Immature natural killer cell (primary cell): ENCODE measurements around the gene SETD3. TPM values are rescaled to one million over a fixed set of nuclear protein-coding genes. Genes with fewer than 3 reads are reported as not detected.

Source experiments
- DNase-seq, 3 donors: peaks; one replicate each; pipeline ENCODE4 v3.0.0; 2022; ENCODE audit warnings: mixed read lengths in 1 of 3
- H3K27ac Mint-ChIP-seq, 6 donors: one replicate each; pipeline ENCODE4 v1.8.0; 2020; ENCODE audit warnings: mixed read lengths in 6 of 6, mild to moderate bottlenecking in 5 of 6, inconsistent platforms in 4 of 6, moderate library complexity in 3 of 6
- H3K27me3 Mint-ChIP-seq, 3 donors: one replicate each; pipeline ENCODE4 v1.8.0; 2020 to 2021; ENCODE audit warnings: low read depth in 3 of 3, mild to moderate bottlenecking in 3 of 3, mixed read lengths in 3 of 3, moderate library complexity in 3 of 3, inconsistent platforms in 1 of 3
- H3K36me3 Mint-ChIP-seq, 3 donors: one replicate each; pipeline ENCODE4 v1.8.0; 2020; ENCODE audit warnings: mixed read lengths in 3 of 3, inconsistent platforms in 2 of 3, mild to moderate bottlenecking in 2 of 3
- H3K4me1 Mint-ChIP-seq, 2 donors: one replicate each; pipeline ENCODE4 v1.8.0; 2020; ENCODE audit warnings: inconsistent platforms in 2 of 2, mild to moderate bottlenecking in 2 of 2, mixed read lengths in 2 of 2, moderate library complexity in 1 of 2
- H3K4me3 Mint-ChIP-seq, 5 donors: one replicate each; pipeline ENCODE4 v1.8.0; 2020; ENCODE audit warnings: mild to moderate bottlenecking in 5 of 5, mixed read lengths in 5 of 5, inconsistent platforms in 3 of 5, moderate library complexity in 3 of 5
- H3K9me3 Mint-ChIP-seq, 6 donors: one replicate each; pipeline ENCODE4 v1.8.0; 2020; ENCODE audit warnings: mild to moderate bottlenecking in 6 of 6, mixed read lengths in 6 of 6, inconsistent platforms in 4 of 6, moderate library complexity in 3 of 6
- polyA plus RNA-seq, 3 donors: library from polyadenylated mRNA; unstranded; fragments of 300-500 nt; fragmentation: Illumina TruSeq; gene quantifications; one replicate each; pipeline ENCODE4 v1.2.3, GENCODE V29; 2021

SETD3 gene
- polyA plus RNA-seq, 3 donors from 2014 or later, result 60.8 to 112 (median 66.5) TPM

DNA sequence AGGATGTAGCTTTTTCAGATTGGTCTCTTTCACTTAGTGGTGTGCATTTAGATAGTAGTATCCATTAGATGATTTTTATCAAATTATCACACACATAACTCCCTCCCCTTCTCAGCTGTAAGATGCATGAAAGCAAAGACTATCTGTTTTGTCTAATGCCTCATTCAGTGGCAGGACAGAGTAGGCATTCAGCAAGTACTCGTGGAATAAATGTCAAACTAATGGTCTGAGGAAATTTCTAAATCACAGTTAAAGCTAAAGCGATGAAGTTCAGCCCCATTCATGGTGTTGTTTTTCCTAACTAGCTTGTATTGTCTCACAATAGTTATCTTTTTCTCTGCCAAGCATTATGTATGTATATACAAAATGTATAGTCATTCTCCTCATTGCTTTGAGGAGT is 16.7 kb upstream of the SETD3 start:
- H3K36me3 Mint-ChIP-seq, result peaks cover 15 to 57% (median 46%) of the 10 kb centered on the region in 3 donors
- no peak for DNase-seq
- H3K9me3 Mint-ChIP-seq, result no peaks in the 10 kb centered on the region
- no peak overlapping the region for H3K4me3 Mint-ChIP-seq
- H3K27ac Mint-ChIP-seq, result peak overlapping the region in 1 of 6 donors; percentile 0
- H3K4me1 Mint-ChIP-seq, result peaks cover 13 to 26% of the 10 kb centered on the region in 2 donors
- H3K27me3 Mint-ChIP-seq, result peaks cover 0 to 4% (median 2%) of the 10 kb centered on the region in 3 donors

- no peak for DNase-seq
- H3K36me3 Mint-ChIP-seq, result no peaks in the 10 kb centered on the region
- H3K27me3 Mint-ChIP-seq, result peaks cover 6 to 17% (median 12%) of the 10 kb centered on the region in 3 donors
- H3K9me3 Mint-ChIP-seq, result no peaks in the 10 kb centered on the region
- H3K27ac Mint-ChIP-seq, result peak overlapping the region in 1 of 6 donors; percentile 5
- peaks cover 54 to 83% of the 10 kb centered on the region in 2 donors for H3K4me1 Mint-ChIP-seq
- no peak overlapping the region for H3K4me3 Mint-ChIP-seq
Measured at GRCh38 chr14:99484106-99484505, 3.4 kb upstream of the SETD3 start.

DNA sequence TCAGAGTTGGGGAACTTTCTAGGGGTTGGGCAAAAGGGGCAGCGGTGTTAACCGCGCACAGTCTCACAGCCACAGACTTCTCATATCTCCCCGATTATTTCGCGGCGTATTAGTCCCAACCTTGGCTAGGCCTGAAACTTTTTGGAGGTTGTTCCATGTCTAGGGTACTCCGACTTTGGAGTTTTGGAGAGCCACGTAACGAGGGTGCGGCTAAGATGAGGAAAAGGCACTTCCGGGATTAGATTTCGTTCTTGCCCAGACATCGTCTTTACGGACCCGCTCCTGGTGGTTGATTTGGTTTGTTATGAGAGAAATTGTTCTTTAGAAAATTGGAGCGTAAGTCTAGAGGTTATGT is 1.1 kb upstream of the SETD3 start:
- Mint-ChIP-seq H3K36me3 (no peaks in the 10 kb centered on the region), H3K9me3 (no peaks in the 10 kb centered on the region), H3K27me3 (peaks cover 6 to 17% (median 9%) of the 10 kb centered on the region in 3 donors), H3K27ac (peak overlapping the region; percentile 96 to 98 (median 98)), H3K4me3 (peak overlapping the region; percentile 93 to 100 (median 99)), H3K4me1 (peaks cover 67 to 85% of the 10 kb centered on the region in 2 donors)
- no peak for DNase-seq

DNA sequence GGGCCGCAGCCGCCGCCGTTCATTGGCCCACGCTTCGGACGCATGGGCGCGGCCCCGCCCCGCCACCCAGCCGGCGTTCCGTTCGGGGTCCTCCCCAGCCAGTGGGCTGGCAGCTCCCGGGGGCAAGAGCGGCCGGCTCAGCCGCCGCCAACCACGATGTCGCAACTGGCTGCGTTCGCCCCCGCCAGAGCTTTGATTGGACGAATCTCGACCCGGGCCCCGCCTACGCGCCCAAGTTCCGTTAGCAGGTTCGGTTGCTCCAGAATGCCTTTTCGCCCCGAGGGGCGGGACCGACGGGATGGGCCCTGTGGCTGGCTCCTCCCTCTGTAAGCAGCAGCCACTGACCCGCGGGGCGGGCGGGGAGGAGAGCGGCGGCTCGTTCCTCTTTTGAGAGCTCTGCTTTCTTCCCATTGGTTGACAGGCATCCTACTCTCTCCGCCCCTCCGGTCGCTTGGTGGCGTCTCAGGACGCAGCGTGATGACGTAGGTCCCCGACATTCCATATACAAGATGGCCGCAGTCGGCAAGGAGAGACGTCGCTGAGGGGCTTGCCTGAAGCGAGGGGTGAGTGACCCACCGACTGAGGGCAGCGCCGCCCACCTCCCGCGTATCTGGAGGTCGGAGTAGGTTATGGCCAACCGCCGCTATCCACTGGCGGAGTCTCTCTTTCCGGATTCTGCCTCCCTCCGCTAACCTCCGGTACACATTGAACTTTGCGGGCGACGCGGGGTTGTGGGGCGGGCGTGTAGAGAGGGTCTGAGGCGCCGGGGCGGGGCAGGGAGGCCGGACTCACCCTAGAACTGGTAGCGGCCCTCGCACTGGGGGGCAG is 472 bp upstream of the SETD3 start, which contains the start of gene CCNK:
CCNK (plus strand) TSS at position 493 of the 828 bp plus-strand sequence. CDS start 11,269 bp downstream, outside the sequence.
- Mint-ChIP-seq H3K4me1 (peaks cover 65 to 85% of the 10 kb centered on the region in 2 donors), H3K9me3 (no peaks in the 10 kb centered on the region), H3K27me3 (peaks cover 6 to 17% (median 9%) of the 10 kb centered on the region in 3 donors), H3K4me3 (peak within 1 kb of the TSS; percentile 93 to 100 (median 99)), H3K27ac (peak within 1 kb of the TSS; percentile 96 to 98 (median 98)), H3K36me3 (no peaks in the 10 kb centered on the region)
- peak; percentile 100 for DNase-seq

GRCh38 chr14:99479160-99479905 is 1.3 kb downstream of the SETD3 start:
- H3K4me3 Mint-ChIP-seq, result peak overlapping the region; percentile 92 to 95 (median 93)
- peaks cover 73 to 83% of the 10 kb centered on the region in 2 donors for H3K4me1 Mint-ChIP-seq
- H3K27ac Mint-ChIP-seq, result peak overlapping the region; percentile 83 to 94 (median 88)
- no peak for DNase-seq
- H3K27me3 Mint-ChIP-seq, result peaks cover 6 to 17% (median 9%) of the 10 kb centered on the region in 3 donors
- no peaks in the 10 kb centered on the region for H3K36me3 Mint-ChIP-seq
- no peaks in the 10 kb centered on the region for H3K9me3 Mint-ChIP-seq

DNA sequence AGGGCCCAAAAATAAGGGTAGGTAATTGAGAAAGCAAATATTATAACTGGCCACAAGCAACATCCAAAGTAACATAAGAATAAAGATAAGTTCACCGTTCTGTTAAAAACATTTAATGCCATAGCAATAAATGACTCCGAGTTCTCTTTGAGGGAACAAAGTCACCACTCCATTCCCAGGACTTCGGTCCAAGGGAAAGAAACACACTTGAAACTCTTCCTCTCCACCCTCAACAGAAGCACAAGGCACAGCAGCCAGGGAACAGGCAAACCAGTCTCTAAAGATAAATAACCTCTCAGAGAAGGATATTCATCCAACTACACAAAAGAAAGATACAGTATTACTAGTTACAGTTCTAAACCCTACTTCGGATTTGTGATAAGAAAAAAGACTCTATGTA is 2.5 kb downstream of the SETD3 start:
- no peaks in the 10 kb centered on the region for H3K9me3 Mint-ChIP-seq
- no peaks in the 10 kb centered on the region for H3K36me3 Mint-ChIP-seq
- DNase-seq, result no peak
- H3K27ac Mint-ChIP-seq, result peak overlapping the region; percentile 1 to 94 (median 64)
- peaks cover 6 to 17% (median 9%) of the 10 kb centered on the region in 3 donors for H3K27me3 Mint-ChIP-seq
- peaks cover 71 to 79% of the 10 kb centered on the region in 2 donors for H3K4me1 Mint-ChIP-seq
- H3K4me3 Mint-ChIP-seq, result peak overlapping the region; percentile 2 to 93 (median 93)

DNA sequence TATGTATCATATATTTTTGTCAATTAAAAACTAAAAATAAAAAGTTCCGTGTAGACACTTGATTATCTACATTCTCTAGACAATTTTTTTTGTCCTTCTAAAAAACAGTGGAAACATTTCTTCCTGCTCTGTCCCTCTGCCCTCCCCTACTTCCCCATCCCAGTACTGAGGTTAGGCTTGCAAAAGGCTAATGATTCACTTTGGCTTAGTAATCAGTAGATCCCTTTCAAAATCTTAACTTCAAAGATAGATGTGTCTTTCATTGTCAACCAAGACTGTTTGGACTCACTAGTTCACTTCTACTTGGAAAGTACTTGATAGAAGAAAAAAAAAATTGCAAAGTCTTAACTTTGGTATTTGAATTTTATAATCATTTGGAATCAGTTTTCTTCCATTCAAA is 3.8 kb downstream of the SETD3 start:
- Mint-ChIP-seq H3K27ac (peak overlapping the region in 4 of 6 donors; percentile 23 to 84 (median 72)), H3K36me3 (no peaks in the 10 kb centered on the region), H3K4me1 (peaks cover 69 to 79% of the 10 kb centered on the region in 2 donors)

DNA sequence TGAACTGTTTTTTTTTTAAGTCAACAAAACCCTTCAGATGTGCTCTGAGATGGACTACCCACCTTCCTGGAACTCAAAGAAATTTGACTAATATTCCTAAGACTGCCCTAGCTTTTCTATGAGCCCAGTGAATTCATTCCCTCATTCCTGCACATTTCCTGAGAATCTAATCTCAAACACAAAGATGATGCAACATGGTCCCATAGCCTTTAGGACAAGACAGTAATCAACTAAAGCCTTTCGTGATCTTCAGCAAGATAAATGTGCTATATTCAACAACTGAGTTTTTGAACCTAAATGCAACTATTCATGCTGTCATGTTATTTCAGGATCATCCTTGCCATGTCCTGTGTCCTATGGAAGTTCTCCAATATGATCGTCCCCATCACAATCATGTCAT is 5.0 kb downstream of the SETD3 start:
- H3K27me3 Mint-ChIP-seq, result peaks cover 0 to 3% (median 0%) of the 10 kb centered on the region in 3 donors
- no peaks in the 10 kb centered on the region for H3K9me3 Mint-ChIP-seq
- no peak overlapping the region for H3K4me3 Mint-ChIP-seq
- peak overlapping the region in 2 of 6 donors; percentile 43 to 45 for H3K27ac Mint-ChIP-seq
- H3K4me1 Mint-ChIP-seq, result peaks cover 75 to 83% of the 10 kb centered on the region in 2 donors
- DNase-seq, result no peak
- H3K36me3 Mint-ChIP-seq, result no peaks in the 10 kb centered on the region

More for the DNA sequence above, 3.8 kb downstream of the SETD3 start:
- peaks cover 6 to 14% (median 9%) of the 10 kb centered on the region in 3 donors for H3K27me3 Mint-ChIP-seq
- no peak overlapping the region for H3K4me3 Mint-ChIP-seq
- no peak for DNase-seq
- H3K9me3 Mint-ChIP-seq, result no peaks in the 10 kb centered on the region

DNA sequence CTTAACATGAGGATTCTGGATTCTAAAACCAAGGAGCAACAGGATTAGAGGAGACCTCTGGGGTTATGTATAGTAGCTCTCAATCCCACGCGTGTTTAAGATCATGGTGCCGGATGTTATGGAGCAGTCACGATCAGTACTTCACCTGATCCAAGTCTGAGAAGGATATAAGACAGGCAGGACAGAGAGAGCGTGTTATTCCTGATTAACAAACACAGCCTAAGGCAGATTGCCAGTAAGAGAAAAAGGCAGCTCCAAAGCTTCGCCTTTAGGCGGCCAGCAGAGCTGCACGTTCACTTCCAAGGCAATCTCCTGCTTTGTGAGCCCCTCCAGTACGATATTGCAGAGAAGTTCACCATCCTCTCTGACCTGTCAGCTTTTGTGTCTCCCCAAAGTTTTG is 5.5 kb downstream of the SETD3 start:
- no peaks in the 10 kb centered on the region for H3K9me3 Mint-ChIP-seq
- peaks cover 80 to 88% of the 10 kb centered on the region in 2 donors for H3K4me1 Mint-ChIP-seq
- no peak for DNase-seq
- no peaks in the 10 kb centered on the region for H3K36me3 Mint-ChIP-seq
- H3K4me3 Mint-ChIP-seq, result peak overlapping the region in 1 of 5 donors; percentile 4
- H3K27me3 Mint-ChIP-seq, result peaks cover 0 to 3% (median 0%) of the 10 kb centered on the region in 3 donors
- H3K27ac Mint-ChIP-seq, result peak overlapping the region in 1 of 6 donors; percentile 45

GRCh38 chr14:99473458-99473857 is 7.2 kb downstream of the SETD3 start:
- H3K36me3 Mint-ChIP-seq, result no peaks in the 10 kb centered on the region
- peak overlapping the region in 2 of 6 donors; percentile 20 to 37 for H3K27ac Mint-ChIP-seq
- no peaks in the 10 kb centered on the region for H3K27me3 Mint-ChIP-seq
- H3K4me1 Mint-ChIP-seq, result peaks cover 83 to 91% of the 10 kb centered on the region in 2 donors
- peak overlapping the region in 1 of 5 donors; percentile 9 for H3K4me3 Mint-ChIP-seq
- no peaks in the 10 kb centered on the region for H3K9me3 Mint-ChIP-seq
- no peak for DNase-seq

DNA sequence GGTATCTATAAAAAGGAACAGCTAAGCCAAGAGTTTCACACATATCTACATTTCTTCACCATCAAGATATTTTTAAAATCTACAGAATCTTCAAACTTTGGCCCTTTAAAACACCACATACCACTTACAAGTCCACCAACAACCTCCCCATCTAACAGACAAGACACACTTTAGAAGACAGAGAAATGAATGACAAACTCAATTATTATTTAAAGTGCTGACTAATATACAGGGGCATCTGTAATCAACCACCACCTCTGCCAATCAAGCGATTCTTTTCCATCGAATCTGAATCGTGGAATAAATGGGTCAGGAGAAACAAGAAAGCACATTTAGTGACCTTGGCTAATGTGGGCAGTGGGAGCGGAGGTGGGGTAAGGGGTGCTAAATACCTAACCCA is 7.7 kb downstream of the SETD3 start:
- Mint-ChIP-seq H3K4me1 (peaks cover 83 to 91% of the 10 kb centered on the region in 2 donors), H3K9me3 (no peaks in the 10 kb centered on the region), H3K27ac (peak overlapping the region in 4 of 6 donors; percentile 19 to 48 (median 41)), H3K27me3 (no peaks in the 10 kb centered on the region), H3K36me3 (no peaks in the 10 kb centered on the region), H3K4me3 (peak overlapping the region in 1 of 5 donors; percentile 27)
- DNase-seq, result no peak

GRCh38 chr14:99471731-99472130 is 8.9 kb downstream of the SETD3 start:
- Mint-ChIP-seq H3K27me3 (no peaks in the 10 kb centered on the region), H3K27ac (peak overlapping the region in 1 of 6 donors; percentile 6), H3K4me3 (peak overlapping the region in 1 of 5 donors; percentile 31), H3K4me1 (peaks cover 85 to 91% of the 10 kb centered on the region in 2 donors), H3K9me3 (no peaks in the 10 kb centered on the region), H3K36me3 (no peaks in the 10 kb centered on the region)
- DNase-seq, result no peak

- DNase-seq, result no peak
- Mint-ChIP-seq H3K27me3 (peaks cover 0 to 3% (median 0%) of the 10 kb centered on the region in 3 donors), H3K9me3 (no peaks in the 10 kb centered on the region), H3K27ac (peak overlapping the region; percentile 70 to 80 (median 79)), H3K36me3 (peaks cover 0 to 8% (median 0%) of the 10 kb centered on the region in 3 donors), H3K4me1 (peaks cover 95 to 99% of the 10 kb centered on the region in 2 donors), H3K4me3 (peak overlapping the region; percentile 7 to 77 (median 54))
Measured at GRCh38 chr14:99468836-99469592, 11.6 kb downstream of the SETD3 start.
